ENCODE measurements around the gene SASH1. TPM values are rescaled to one million over a fixed set of nuclear protein-coding genes. Genes with fewer than 3 reads are reported as not detected.

The SASH1 gene
- total RNA-seq, 1 experiment from 2014 or later: 19.2 TPM

DNA sequence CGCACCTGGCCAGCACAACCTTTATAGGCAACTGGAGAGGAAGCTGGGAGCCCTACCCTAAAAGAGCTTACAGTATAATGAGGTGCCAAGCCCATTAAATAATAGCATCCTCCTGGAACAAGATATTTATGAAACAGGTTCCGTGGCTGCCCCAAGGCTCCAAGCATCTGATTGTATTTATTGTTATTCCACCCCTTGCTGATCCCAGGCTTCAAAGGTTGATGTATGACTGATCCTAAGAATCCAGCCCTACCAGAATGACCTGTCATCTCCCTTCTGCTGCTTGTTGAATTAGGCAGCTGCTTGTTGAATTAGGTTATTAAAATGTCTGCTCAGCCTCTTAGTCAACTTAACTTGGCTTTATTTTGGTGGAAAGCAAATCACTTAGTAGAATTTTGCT is 35.2 kb upstream of the SASH1 start:
- ChIA-PET POLR2A (ENCODE audit: low non-redundant PET) (no interaction called here), CTCF (no interaction called here)
- DNase-seq (ENCODE audit: low spot score): no peak
- TF ChIP-seq, protein P1, sequence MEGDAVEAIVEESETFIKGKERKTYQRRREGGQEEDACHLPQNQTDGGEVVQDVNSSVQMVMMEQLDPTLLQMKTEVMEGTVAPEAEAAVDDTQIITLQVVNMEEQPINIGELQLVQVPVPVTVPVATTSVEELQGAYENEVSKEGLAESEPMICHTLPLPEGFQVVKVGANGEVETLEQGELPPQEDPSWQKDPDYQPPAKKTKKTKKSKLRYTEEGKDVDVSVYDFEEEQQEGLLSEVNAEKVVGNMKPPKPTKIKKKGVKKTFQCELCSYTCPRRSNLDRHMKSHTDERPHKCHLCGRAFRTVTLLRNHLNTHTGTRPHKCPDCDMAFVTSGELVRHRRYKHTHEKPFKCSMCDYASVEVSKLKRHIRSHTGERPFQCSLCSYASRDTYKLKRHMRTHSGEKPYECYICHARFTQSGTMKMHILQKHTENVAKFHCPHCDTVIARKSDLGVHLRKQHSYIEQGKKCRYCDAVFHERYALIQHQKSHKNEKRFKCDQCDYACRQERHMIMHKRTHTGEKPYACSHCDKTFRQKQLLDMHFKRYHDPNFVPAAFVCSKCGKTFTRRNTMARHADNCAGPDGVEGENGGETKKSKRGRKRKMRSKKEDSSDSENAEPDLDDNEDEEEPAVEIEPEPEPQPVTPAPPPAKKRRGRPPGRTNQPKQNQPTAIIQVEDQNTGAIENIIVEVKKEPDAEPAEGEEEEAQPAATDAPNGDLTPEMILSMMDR (conservative IDR thresholded peaks at IDR 0.05; ENCODE audit: low read depth, low read length): no peak
- TF ChIP-seq EZH2 (IDR thresholded peaks at IDR 0.05; ENCODE audit: borderline replicate concordance, low read depth, low read length, poor library complexity, severe bottlenecking): no peak
- BruUV-seq (replicated peaks): no TSS peak
- H3K4me1 ChIP-seq (ENCODE audit: insufficient read depth, low read length, poor library complexity, severe bottlenecking): no peaks in the 10 kb centered on the region
- intact Hi-C loops (cut with micrococcal nuclease; ENCODE audit: unreplicated experiment): no loop called here
- no peaks in the 10 kb centered on the region for H3K36me3 ChIP-seq (ENCODE audit: insufficient read depth, low read length, poor library complexity, severe bottlenecking)
- no peaks in the 10 kb centered on the region for H3K9me3 ChIP-seq (ENCODE audit: low read depth, low read length, poor library complexity, severe bottlenecking)
- no peak overlapping the region for H3K27ac ChIP-seq (ENCODE audit: low read depth, low read length, poor library complexity, severe bottlenecking)
- H3K4me3 ChIP-seq (ENCODE audit: low read depth, low read length, poor library complexity, severe bottlenecking): no peak overlapping the region
- H3K27me3 ChIP-seq (replicated peaks; ENCODE audit: insufficient read depth, low read depth, low read length, poor library complexity): no peaks in the 10 kb centered on the region

- Histone ChIP-seq H3K4me1 (ENCODE audit: insufficient read depth, low read length, poor library complexity, severe bottlenecking) (peaks cover 4% of the 10 kb centered on the region), H3K27ac (ENCODE audit: low read depth, low read length, poor library complexity, severe bottlenecking) (no peak overlapping the region), H3K36me3 (ENCODE audit: insufficient read depth, low read length, poor library complexity, severe bottlenecking) (no peaks in the 10 kb centered on the region), H3K4me3 (ENCODE audit: low read depth, low read length, poor library complexity, severe bottlenecking) (no peak overlapping the region), H3K27me3 (replicated peaks; ENCODE audit: insufficient read depth, low read depth, low read length, poor library complexity) (no peaks in the 10 kb centered on the region), H3K9me3 (ENCODE audit: low read depth, low read length, poor library complexity, severe bottlenecking) (no peaks in the 10 kb centered on the region)
- ChIA-PET CTCF (no interaction called here), POLR2A (ENCODE audit: low non-redundant PET) (no interaction called here)
- DNase-seq (ENCODE audit: low spot score): no peak
- TF ChIP-seq, protein P1 (conservative IDR thresholded peaks at IDR 0.05; ENCODE audit: low read depth, low read length): no peak
- BruUV-seq (replicated peaks): no TSS peak
- intact Hi-C loops (cut with micrococcal nuclease; ENCODE audit: unreplicated experiment): no loop called here
Measured at GRCh38 chr6:148309301-148309700, 33.3 kb upstream of the SASH1 start.

- no peaks in the 10 kb centered on the region for H3K27me3 ChIP-seq (replicated peaks; ENCODE audit: insufficient read depth, low read depth, low read length, poor library complexity)
- no peak for DNase-seq (ENCODE audit: low spot score)
- H3K27ac ChIP-seq (ENCODE audit: low read depth, low read length, poor library complexity, severe bottlenecking): no peak overlapping the region
- no TSS peak for BruUV-seq (replicated peaks)
- CTCF ChIA-PET: no interaction called here
- POLR2A ChIA-PET (ENCODE audit: low non-redundant PET): no interaction called here
- peaks cover 7% of the 10 kb centered on the region for H3K4me1 ChIP-seq (ENCODE audit: insufficient read depth, low read length, poor library complexity, severe bottlenecking)
- H3K4me3 ChIP-seq (ENCODE audit: low read depth, low read length, poor library complexity, severe bottlenecking): no peak overlapping the region
- intact Hi-C loops (cut with micrococcal nuclease; ENCODE audit: unreplicated experiment): no loop called here
- no peaks in the 10 kb centered on the region for H3K36me3 ChIP-seq (ENCODE audit: insufficient read depth, low read length, poor library complexity, severe bottlenecking)
- no peak for TF ChIP-seq EZH2 (IDR thresholded peaks at IDR 0.05; ENCODE audit: borderline replicate concordance, low read depth, low read length, poor library complexity, severe bottlenecking)
- TF ChIP-seq, protein P1 (conservative IDR thresholded peaks at IDR 0.05; ENCODE audit: low read depth, low read length): no peak
- H3K9me3 ChIP-seq (ENCODE audit: low read depth, low read length, poor library complexity, severe bottlenecking): no peaks in the 10 kb centered on the region
Measured at GRCh38 chr6:148311966-148312669, 30.5 kb upstream of the SASH1 start.

Data from A673 (cell line).